ENCODE measurements around the gene PTTG1IP.

Gene PTTG1IP

DNA sequence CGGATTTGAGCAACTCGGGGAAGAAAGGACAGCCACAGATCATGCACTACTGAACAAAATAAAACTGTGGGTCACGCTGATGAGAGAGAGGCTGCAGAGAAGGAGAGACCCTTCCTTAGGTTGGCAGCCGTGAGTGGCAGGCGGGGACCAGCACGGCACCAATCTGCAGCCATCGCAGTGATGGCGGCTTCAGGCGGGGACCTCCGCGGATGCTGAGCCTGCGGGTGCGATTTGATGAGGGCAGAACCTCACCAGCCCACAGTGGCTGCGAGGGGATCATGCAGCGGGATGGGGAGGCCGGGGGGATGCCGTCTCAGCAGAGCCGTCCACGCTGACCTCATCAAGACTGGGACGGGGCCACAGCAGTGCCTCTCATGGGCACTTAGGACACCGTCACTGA lies 35.4 kb upstream of the PTTG1IP start:
- DNase-seq: no peak

GRCh38 chr21:44907966-44908895 lies 34.7 kb upstream of the PTTG1IP start:
- DNase-seq: no peak

DNA sequence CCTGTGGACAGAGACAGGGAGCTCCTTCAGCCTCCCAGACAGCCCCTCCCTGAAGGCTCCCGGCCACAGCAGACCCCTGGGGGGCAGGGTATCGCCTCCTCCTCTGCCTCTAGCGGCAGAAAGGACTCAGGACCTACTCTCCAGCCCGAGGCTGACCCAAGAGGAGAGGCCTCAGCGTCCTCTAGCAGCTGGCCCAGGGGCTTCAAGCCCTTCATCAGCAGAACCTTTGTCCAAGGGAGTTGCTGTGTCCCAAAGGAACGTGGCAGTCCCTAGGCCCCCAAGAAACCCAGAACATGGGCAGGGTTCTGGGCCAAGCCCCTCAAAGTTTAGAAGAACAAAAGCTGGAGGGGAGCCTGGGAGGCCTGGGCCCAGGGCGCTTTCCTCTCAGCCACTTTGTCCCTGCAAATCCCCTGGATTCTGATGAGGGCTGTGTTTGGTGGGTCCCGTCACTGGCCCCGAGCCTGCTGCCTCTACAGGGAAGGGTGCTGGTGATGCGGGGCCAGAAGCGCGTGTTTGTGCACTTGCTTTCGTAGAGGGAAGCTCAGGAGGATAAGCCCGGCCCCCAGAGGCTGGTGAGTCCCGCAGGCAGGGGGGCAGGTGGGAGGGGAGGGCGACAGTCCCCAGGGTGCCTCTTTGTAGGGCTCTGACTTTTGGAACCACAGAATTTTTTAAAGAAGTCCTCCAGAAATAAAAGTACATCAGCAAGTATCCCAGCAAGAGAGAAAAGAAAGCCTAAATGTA lies 33.9 kb upstream of the PTTG1IP start:
- DNase-seq: no peak

GRCh38 chr21:44905728-44906090 lies 32.2 kb upstream of the PTTG1IP start:
- no peak for DNase-seq

- no peak for DNase-seq
Measured at GRCh38 chr21:44905016-44905727, 31.7 kb upstream of the PTTG1IP start.

DNA sequence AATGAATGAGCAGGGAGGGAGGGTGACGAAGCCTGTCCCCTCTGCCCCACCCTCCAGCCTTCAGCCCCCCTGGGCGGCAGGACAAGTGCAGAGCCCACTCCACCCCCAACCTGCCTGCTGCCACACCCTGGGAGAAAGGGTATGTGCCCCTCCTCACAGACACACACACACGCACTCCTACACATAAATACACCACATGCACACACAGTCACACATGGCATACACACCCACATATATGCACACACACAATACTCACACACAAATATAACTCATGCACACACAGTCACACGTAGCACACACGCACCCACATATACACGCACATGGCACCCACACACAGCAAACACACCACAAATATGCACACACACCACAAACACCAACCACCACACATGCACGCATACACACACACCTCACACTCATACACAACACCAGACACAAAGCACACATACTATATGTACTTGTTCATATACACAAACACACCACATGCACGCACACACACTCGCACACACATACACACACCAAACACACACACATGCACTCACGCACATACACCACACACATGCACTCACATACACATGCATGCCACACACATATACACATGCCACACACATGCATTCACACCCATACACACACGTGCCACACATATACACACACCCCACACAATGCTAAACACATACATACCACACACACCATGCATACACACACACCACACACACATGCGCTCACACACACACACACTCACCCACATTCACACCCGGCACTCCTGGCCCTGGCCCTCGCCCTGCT lies 30.8 kb upstream of the PTTG1IP start:
- DNase-seq: no peak

- no peak for DNase-seq
Measured at GRCh38 chr21:44903689-44904088, 30.2 kb upstream of the PTTG1IP start.

DNA sequence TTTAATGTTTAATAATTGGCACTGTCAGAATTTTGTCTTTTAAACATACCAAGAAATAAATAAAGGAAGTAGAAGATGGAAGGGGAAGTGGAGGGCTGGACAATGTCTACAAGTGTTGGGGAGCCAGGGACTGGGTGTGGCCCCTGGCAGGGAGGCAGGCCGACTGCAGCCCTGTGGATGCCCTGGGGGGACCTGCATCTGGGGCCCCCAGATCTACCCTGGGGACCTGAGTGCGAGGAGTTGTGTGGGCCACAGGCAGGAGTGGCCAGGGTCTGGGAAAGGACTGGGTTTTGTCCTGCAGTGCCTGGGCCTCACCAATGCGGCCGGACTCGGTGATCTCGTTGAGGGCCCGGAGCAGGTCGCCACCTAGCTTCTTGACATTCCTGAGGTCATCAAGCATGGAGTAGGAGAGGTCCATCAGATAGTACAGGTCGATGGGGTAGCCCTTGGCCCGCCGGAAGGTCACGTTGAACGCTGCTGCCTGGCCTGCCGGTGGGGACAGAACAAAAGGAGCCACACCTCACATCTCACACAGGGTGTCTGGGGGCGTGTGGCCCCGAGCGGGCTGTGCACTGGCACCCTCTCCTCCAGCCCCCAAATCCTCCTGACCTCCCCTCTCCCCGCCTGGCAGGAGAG lies 29.7 kb upstream of the PTTG1IP start:
- DNase-seq: no peak

- DNase-seq: no peak
Measured at GRCh38 chr21:44902268-44903049, 29.0 kb upstream of the PTTG1IP start.

GRCh38 chr21:44901391-44902074 lies 28.0 kb upstream of the PTTG1IP start:
- DNase-seq: no peak

GRCh38 chr21:44900559-44901251 lies 27.2 kb upstream of the PTTG1IP start:
- DNase-seq: no peak

DNA sequence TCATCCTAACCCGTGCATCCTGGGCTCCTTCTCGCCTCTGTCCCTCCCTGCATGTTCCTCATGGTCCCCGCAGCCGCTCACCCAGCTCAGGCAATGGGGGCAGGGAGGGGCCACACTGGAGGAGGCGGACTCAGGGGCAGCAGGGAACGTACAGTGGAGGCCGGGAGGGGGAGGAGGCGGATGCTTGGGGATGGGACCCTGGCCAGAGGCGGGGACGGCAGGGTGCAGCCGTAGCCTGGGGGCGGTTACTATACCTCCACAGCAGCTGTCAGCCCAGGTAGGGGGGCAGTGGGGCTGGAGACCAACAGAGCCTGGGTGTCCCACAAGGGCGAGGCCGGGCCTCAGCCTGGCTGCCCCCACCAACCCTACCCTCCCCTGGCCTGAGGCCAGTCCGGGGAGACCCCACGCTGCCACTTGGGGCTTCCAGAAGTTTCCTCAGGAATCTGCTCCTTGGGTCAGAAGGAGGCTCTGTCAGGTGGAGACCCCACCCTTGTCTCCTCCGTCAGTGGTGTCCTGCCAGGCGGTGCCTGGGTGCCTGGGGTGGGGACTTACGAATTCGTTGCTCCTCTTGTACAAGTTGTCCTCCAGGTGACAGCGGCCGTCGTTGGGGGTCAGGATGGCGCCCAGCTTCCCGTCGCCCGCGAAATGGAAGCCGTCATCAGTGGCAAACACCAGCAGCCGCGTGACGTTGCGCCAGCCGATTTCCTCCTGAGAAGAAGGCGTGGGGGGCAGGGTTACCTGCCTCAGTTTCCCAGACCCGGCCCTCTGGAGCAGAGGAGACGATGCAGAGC lies 26.5 kb upstream of the PTTG1IP start:
- no peak for DNase-seq

DNA sequence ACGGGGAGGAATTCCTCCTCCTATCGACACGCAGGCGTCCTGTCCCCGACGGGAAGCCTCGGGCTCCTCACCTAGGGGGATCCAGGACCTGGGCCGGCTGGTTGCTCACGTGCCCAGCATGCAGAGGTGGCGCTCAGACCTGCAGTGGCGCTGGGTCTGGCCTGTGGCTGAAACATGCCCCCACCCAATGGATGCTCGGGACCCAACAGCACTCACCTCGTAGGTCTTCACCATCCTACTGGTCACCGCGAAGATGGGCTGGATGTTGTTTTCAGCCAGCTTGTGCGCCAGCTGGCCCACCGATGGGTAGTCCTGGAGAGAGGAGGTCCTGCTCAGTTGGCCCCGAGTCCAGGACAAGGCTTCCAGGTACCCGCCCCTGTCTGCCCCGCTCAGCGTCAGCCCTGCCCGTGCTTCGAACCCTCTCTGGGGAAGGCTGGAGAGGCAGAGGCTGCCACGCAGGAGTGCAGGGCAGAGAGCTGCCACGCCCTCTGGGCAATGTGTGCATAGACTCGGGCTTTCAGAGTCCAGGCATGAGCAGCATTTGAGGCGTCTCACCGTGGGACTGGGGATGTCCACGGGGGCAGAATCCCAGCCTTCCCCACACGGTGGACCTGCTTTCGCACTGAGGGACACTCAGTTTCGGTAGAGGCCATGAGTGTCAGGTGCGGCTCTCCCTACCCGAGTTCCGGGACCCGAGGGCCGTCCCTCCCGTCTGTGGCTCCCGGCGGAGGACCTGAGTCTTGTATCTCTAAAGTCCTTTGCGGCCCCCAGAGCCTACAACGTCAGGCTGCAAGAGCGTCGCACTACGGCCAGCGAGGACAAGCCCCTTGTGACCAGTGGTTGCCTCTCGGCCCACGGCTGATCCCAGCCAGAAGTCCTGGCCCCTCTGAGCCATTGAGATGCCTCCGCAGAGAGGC lies 25.6 kb upstream of the PTTG1IP start:
- DNase-seq: no peak

DNA sequence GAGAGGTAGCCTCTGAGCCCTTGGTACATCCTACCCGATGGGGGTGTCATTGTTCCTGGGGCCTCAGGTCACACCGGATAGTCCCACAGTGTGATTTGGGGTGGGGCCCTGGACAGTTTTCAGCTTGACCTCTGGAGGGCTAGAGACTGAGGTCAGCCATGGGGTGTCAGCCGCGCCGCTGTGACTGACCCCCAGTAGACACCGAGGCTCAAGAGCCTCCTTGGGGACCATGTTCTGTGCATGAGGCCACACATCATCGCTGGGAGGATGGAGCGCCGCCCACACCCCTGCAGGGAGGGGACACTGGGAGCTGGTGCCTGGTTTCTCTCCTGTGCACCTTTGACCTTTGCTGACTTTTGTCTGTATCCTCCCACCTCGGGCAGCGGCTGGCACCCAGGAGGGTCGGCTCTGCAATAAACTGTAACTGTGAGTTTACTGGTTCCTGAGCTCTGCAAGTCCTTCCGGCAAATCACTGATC lies 24.6 kb upstream of the PTTG1IP start:
- no peak for DNase-seq

- no peak for DNase-seq
Measured at GRCh38 chr21:44897326-44898010, 24.0 kb upstream of the PTTG1IP start.

- DNase-seq: no peak
Measured at GRCh38 chr21:44896561-44897286, 23.2 kb upstream of the PTTG1IP start.

DNA sequence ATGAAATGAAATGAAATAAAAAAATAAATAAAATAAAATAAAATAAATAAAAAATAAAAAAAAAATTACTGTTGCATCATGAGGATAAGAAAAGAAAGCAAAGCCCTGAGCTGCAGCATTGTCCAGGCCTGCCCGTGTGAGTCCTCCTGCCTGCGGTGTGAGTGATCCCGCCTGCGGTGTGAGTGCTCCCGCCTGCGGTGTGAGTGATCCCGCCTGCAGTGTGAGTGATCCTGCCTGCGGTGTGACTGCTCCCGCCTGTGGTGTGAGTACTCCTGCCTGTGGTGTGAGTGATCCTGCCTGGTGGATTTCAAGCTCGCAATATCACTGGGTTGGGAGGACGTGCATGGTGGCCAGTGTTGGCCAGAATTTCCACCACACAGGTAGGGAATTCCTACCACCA lies 22.4 kb upstream of the PTTG1IP start:
- no peak for DNase-seq

Data from cerebellar nuclear complex (tissue), 1 donor.